Measurements from ENCODE around the gene MTA1. TPM values are rescaled to one million over a fixed set of nuclear protein-coding genes. Genes with fewer than 3 reads are reported as not detected.

The MTA1 gene
- total RNA-seq, 2 experiments from 2014 or later: 106 to 115 TPM

DNA sequence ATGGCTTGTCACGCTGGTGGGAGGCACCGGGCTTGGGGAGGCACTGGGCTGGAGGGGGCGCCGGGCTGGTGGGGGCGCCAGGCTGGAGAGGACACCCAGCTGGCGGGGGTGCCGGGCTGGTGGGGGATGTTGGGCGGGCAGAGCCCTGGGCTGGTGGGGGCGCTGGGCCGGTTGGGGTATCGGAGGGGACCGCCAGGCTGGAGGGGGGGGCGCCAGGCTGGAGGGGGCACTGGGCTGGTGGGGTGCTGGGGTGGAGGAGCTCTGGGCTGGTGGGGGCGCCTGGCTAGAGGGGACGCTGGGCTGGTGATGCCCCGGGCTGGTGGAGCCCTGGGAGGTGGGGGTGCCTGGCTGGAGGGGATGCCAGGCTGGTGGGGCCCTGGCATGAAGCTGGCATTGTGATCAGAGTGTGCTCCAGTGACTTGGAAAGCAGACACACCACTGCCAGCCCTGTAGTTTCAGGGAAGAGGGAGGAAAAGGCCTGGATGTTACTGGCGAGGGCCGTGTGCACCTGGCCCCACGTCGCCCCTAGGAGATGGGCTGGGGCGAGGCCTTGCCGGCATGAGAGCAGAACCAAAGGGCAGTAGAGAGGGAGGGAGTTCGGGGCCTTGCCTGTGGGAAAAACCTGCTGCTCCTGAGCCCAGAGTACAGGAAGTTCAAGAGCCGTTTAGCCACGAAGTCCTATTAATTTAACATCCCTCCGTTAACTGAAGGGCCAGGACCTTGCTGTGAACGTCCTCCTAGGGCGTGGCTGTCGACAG lies 84.5 kb downstream of the MTA1 start:
- H3K27me3 Mint-ChIP-seq (ENCODE audit: low read depth): peaks cover 13% of the 10 kb centered on the region

DNA sequence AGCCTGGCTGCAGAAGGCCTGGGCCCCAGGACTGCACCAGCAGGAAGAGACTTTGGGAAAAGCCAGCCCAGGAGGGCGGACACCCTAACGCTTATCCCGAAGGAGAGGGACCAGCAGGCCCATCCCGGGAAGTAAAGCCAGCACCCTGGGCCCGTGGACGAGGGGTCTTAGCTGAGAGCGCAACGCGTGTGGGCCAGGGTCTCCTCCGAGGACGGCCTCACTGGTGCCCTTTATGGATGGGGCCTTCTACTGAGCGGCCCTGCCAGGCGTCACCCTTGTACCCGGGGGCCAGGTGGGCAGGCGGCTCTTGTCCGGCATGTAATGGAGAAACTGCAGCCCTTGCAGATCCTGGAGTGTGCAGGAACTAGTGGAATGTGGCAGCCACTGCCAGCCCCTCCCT lies 85.5 kb downstream of the MTA1 start:
- DNase-seq: no peak
- H3K36me3 Mint-ChIP-seq (ENCODE audit: low read depth): no peaks in the 10 kb centered on the region
- CTCF ChIA-PET: no interaction called here
- no peak overlapping the region for H3K27ac Mint-ChIP-seq
- H3K9me3 Mint-ChIP-seq: no peaks in the 10 kb centered on the region
- intact Hi-C loops (cut with micrococcal nuclease): no loop called here
- peaks cover 13% of the 10 kb centered on the region for H3K27me3 Mint-ChIP-seq (ENCODE audit: low read depth)
- H3K4me3 Mint-ChIP-seq: no peak overlapping the region
- H3K4me1 Mint-ChIP-seq (ENCODE audit: low read depth): no peaks in the 10 kb centered on the region

More for the DNA sequence above, 84.5 kb downstream of the MTA1 start:
- Mint-ChIP-seq H3K4me1 (ENCODE audit: low read depth) (no peaks in the 10 kb centered on the region), H3K27ac (no peak overlapping the region), H3K4me3 (no peak overlapping the region), H3K36me3 (ENCODE audit: low read depth) (no peaks in the 10 kb centered on the region), H3K9me3 (no peaks in the 10 kb centered on the region)
- CTCF ChIA-PET: no interaction called here
- intact Hi-C loops (cut with micrococcal nuclease): no loop called here
- DNase-seq: no peak

DNA sequence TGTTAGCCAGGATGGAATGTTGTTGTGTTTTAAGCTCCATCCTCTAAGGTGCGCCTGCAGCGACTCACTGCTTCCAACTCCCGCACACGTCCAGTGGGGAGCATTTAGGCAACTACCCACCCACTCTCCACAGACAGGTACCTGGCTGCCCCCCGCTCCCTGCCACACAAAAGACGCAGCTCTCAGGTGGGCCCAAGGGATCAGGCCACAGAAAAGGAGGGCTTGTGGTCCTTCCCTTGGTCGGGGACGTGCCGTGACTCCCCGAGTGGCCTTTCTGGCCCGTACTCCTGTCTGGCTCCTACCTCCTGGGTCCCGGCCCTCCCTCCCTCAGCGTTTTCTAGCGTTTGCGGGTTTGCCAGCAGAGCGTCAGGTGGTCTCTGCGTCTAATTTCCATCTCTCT lies 87.6 kb downstream of the MTA1 start:
- Mint-ChIP-seq H3K4me1 (ENCODE audit: low read depth) (no peaks in the 10 kb centered on the region), H3K27me3 (ENCODE audit: low read depth) (peaks cover 22% of the 10 kb centered on the region), H3K27ac (no peak overlapping the region), H3K9me3 (no peaks in the 10 kb centered on the region), H3K4me3 (no peak overlapping the region), H3K36me3 (ENCODE audit: low read depth) (no peaks in the 10 kb centered on the region)
- CTCF ChIA-PET: no interaction called here
- no peak for DNase-seq
- intact Hi-C loops (cut with micrococcal nuclease): no loop called here

DNA sequence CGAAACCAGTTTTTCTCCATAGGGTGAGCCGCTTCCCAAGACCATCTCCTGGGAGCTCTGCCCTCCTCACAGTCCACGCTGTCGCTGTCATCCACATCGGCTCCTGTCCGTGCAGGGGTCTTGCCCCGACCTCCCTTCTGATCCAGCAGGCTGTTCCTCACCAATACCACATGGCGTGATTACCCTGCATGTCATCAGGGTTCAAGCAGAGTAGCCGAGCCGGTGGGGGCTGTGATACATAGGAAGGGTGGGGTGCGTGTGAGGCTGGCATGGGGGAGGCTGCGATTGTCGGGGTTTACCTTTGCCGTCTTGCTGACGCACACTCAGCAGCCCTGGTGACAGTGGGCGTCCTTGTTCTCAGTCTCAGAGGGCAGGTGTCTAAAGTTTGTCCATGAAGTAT lies 88.4 kb downstream of the MTA1 start:
- DNase-seq: no peak
- no peaks in the 10 kb centered on the region for H3K9me3 Mint-ChIP-seq

DNA sequence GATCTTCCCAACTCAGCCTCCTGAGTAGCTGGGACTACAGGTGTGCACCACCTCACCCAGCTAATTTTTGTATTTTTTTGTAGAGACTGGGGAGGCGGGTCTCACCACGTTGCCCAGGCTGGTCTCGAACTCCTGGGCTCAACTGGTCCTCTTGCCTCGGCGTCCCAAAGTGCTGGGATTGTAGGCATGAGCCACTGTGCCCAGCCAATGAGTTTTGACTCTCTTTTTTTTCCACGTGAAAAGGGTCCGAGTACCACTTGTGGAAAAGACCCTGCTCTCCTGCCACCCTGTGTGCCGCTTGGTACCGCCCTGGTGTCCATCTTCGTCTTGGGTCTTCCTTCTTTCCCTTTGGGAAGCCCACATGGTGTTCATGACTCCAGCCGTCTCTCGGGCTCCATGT lies 89.0 kb downstream of the MTA1 start:
- H3K36me3 Mint-ChIP-seq (ENCODE audit: low read depth): no peaks in the 10 kb centered on the region
- no peak overlapping the region for H3K27ac Mint-ChIP-seq
- no peaks in the 10 kb centered on the region for H3K4me1 Mint-ChIP-seq (ENCODE audit: low read depth)
- CTCF ChIA-PET: no interaction called here
- intact Hi-C loops (cut with micrococcal nuclease): no loop called here
- no peaks in the 10 kb centered on the region for H3K9me3 Mint-ChIP-seq
- no peak for DNase-seq
- H3K27me3 Mint-ChIP-seq (ENCODE audit: low read depth): peaks cover 25% of the 10 kb centered on the region
- H3K4me3 Mint-ChIP-seq: no peak overlapping the region

More for the DNA sequence above, 88.4 kb downstream of the MTA1 start:
- Mint-ChIP-seq H3K36me3 (ENCODE audit: low read depth) (no peaks in the 10 kb centered on the region), H3K27me3 (ENCODE audit: low read depth) (peaks cover 25% of the 10 kb centered on the region), H3K27ac (no peak overlapping the region), H3K4me1 (ENCODE audit: low read depth) (no peaks in the 10 kb centered on the region), H3K4me3 (no peak overlapping the region)
- intact Hi-C loops (cut with micrococcal nuclease): no loop called here
- CTCF ChIA-PET: interaction anchor here (0.7 kb wide), 1 partner anchor 83 kb away, joined by 4 read pairs; no protein-coding TSS in a partner anchor

DNA sequence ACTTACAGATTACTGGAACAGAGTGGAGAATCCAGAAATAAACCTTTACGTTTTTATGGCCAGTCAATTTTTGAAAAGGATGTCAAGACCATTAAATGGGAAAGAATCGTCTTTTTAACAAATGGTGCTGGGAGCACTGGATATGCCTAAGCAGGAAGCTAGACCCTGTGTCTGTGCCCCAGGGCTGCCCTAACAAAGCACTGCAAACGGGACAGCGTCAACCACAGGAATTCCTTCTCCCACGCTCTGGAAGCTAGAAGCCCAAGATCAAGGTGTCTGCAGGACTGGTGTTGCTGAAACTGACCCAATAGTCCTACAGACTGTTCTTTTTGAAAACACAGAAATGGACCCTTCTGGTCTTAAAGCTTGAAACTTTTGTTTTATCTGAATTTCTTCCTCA lies 97.5 kb downstream of the MTA1 start:
- no peak overlapping the region for H3K27ac Mint-ChIP-seq
- no peaks in the 10 kb centered on the region for H3K36me3 Mint-ChIP-seq (ENCODE audit: low read depth)
- H3K9me3 Mint-ChIP-seq: no peaks in the 10 kb centered on the region
- DNase-seq: no peak
- CTCF ChIA-PET: no interaction called here
- no peaks in the 10 kb centered on the region for H3K4me1 Mint-ChIP-seq (ENCODE audit: low read depth)
- H3K27me3 Mint-ChIP-seq (ENCODE audit: low read depth): peaks cover 32% of the 10 kb centered on the region
- intact Hi-C loops (cut with micrococcal nuclease): no loop called here
- no peak overlapping the region for H3K4me3 Mint-ChIP-seq

DNA sequence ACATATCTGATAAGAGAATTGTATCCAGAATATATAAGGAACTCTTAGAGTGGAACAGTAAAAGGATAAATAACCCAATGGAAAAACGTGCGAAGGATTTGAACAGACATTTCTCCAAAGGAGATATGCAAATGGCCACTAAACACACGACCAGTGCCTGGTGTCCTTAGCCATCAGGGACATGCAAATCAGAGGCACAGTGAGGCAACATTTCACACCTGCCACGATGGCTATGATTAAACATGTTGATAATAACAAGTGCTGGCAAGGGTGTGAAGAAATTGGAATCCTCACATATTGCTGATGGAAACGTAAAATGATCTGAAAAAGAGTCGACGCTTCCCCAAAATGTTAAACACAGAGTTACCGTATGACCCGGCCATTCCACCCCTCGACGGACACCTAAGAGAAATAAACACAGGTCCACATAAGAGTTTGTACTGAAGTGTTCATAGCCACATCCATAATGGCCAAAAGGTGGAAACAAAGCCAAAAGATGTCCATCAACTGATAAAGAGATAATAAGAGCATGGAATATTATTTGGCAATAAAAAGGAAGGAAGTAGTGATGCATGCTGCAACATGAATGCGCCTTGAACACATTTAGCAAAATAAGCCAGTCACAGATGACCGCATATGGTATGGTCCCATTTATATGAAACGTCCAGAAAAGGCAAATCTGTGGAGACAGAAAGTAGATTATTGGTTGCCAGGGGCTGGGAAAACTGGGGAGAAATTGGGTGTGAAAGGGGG lies 100.5 kb downstream of the MTA1 start:
- H3K36me3 Mint-ChIP-seq (ENCODE audit: low read depth): no peaks in the 10 kb centered on the region
- intact Hi-C loops (cut with micrococcal nuclease): no loop called here
- H3K27ac Mint-ChIP-seq: no peak overlapping the region
- peaks cover 31% of the 10 kb centered on the region for H3K27me3 Mint-ChIP-seq (ENCODE audit: low read depth)
- DNase-seq: no peak
- CTCF ChIA-PET: no interaction called here
- H3K9me3 Mint-ChIP-seq: no peaks in the 10 kb centered on the region
- H3K4me3 Mint-ChIP-seq: no peak overlapping the region
- H3K4me1 Mint-ChIP-seq (ENCODE audit: low read depth): no peaks in the 10 kb centered on the region

Other genes starting within 250 kb of the MTA1 start
- gene NUDT14, start 238.5 kb upstream of the MTA1 start, total RNA-seq: 10 to 100 TPM; 12.0 to 15.8 TPM
- 10 to 100 TPM; 24.6 to 25.6 TPM for gene BTBD6, start 171.3 kb upstream of the MTA1 start, total RNA-seq
- gene BRF1, start 118.8 kb upstream of the MTA1 start, total RNA-seq: 10 to 100 TPM; 20.6 to 23.4 TPM
- gene PACS2, start 105.1 kb upstream of the MTA1 start, total RNA-seq: 10 to 100 TPM; 25.1 to 29.6 TPM
- 1 to 10 TPM; 2.0 to 2.6 TPM for gene TEX22, start 21.3 kb upstream of the MTA1 start, total RNA-seq
- not detected for gene CRIP2, start 55.0 kb downstream of the MTA1 start, total RNA-seq
- gene CRIP1, start 67.1 kb downstream of the MTA1 start, total RNA-seq: 10 to 100 TPM; 67.3 to 77.1 TPM
- gene TEDC1, start 71.4 kb downstream of the MTA1 start, total RNA-seq: 10 to 100 TPM; 27.8 to 28.6 TPM
- gene TMEM121, start 106.8 kb downstream of the MTA1 start, total RNA-seq: 1 to 10 TPM; 6.5 to 9.3 TPM

Data from activated naive CD4-positive, alpha-beta T cell treated with anti-CD3 and anti-CD28 coated beads for 36 hours (primary cell).